Activated CD8-positive, alpha-beta T cell treated with anti-CD3 and anti-CD28 coated beads for 36 hours (primary cell): ENCODE data around the gene RABEP2. TPM values are rescaled to one million over a fixed set of nuclear protein-coding genes. Genes with fewer than 3 reads are reported as not detected.

Source experiments
- ATAC-seq: fragments of 200-7000 bp; cut with Tn5 transposase; one replicate; pipeline ENCODE4 v1.10.0; 2021; ENCODE audit warnings: mild to moderate bottlenecking, moderate library complexity
- CTCF ChIA-PET: fragments of 350-600 bp; sonication (Branson Sonifier 250); formaldehyde crosslinking; loops from one replicate; lab custom pipeline; 2021; ENCODE audit warnings: antibody characterized with exemption; lab: Charles Lee
- POLR2A ChIA-PET: fragments of 350-600 bp; sonication (Branson Sonifier 250); formaldehyde crosslinking; loops from one replicate; lab custom pipeline; 2021; ENCODE audit warnings: antibody characterized with exemption; lab: Charles Lee
- DNase-seq: peaks from one replicate; pipeline ENCODE4 v3.0.0-alpha.2; 2020
- H3K27ac Mint-ChIP-seq: one replicate; pipeline ENCODE4 v1.8.0; 2021; ENCODE audit warnings: mild to moderate bottlenecking, mixed read lengths
- H3K27me3 Mint-ChIP-seq: one replicate; pipeline ENCODE4 v1.8.0; 2021; ENCODE audit warnings: mixed read lengths
- H3K36me3 Mint-ChIP-seq: one replicate; pipeline ENCODE4 v1.8.0; 2021; ENCODE audit warnings: low read depth, mixed read lengths
- H3K4me1 Mint-ChIP-seq: one replicate; pipeline ENCODE4 v1.8.0; 2021; ENCODE audit warnings: low read depth, mixed read lengths
- H3K4me3 Mint-ChIP-seq: one replicate; pipeline ENCODE4 v1.8.0; 2021; ENCODE audit warnings: mild to moderate bottlenecking, moderate library complexity, mixed read lengths
- H3K9me3 Mint-ChIP-seq: one replicate; pipeline ENCODE4 v1.8.0; 2021; ENCODE audit warnings: mixed read lengths
- CTCF ChIP-seq: fragments of 200-600 bp; IDR thresholded peaks from one replicate; pipeline ENCODE4 v1.8.0; 2022; ENCODE audit warnings: antibody characterized with exemption, mild to moderate bottlenecking
- intact Hi-C: fragments of 100-400 bp; cut with micrococcal nuclease; formaldehyde crosslinking; loops from one replicate; pipeline ENCODE4 v1.10.0; 2022
- total RNA-seq, 2 experiments: library from RNA; stranded (reverse); gene quantifications; one replicate each; pipeline ENCODE4 v1.2.3, GENCODE V29; 2021

The RABEP2 gene
- total RNA-seq, 2 experiments from 2014 or later, result 13.1 to 14.0 TPM

GRCh38 chr16:28875134-28876018 is 49.7 kb downstream of the RABEP2 start:
- no peak for TF ChIP-seq CTCF
- no peak overlapping the region for H3K4me3 Mint-ChIP-seq
- ChIA-PET CTCF (interaction anchor here (0.7 to 8.8 kb wide), 8 partner anchors 11 to 72 kb away, joined by 3 to 49 read pairs (median 6); partner anchors contain the start of gene SH2B1), POLR2A (interaction anchor here (0.9 to 2.0 kb wide), 3 partner anchors 12 to 50 kb away, joined by 3 to 11 read pairs (median 4); partner anchors contain the start of gene SH2B1)
- H3K36me3 Mint-ChIP-seq, result peaks cover 6% of the 10 kb centered on the region
- H3K9me3 Mint-ChIP-seq, result no peaks in the 10 kb centered on the region
- intact Hi-C loops, result no loop called here
- no peak for DNase-seq
- no peak overlapping the region for H3K27ac Mint-ChIP-seq
- no peak for ATAC-seq
- H3K4me1 Mint-ChIP-seq, result peaks cover 14% of the 10 kb centered on the region
- H3K27me3 Mint-ChIP-seq, result no peaks in the 10 kb centered on the region

- no peak overlapping the region for H3K4me3 Mint-ChIP-seq
- no peak overlapping the region for H3K27ac Mint-ChIP-seq
- peaks cover 13% of the 10 kb centered on the region for H3K4me1 Mint-ChIP-seq
- DNase-seq (no peak), ATAC-seq (no peak)
- intact Hi-C loops, result loop anchor here (5.0 kb wide), 1 partner anchor 63 kb away; no protein-coding TSS in a partner anchor
- no peaks in the 10 kb centered on the region for H3K27me3 Mint-ChIP-seq
- ChIA-PET CTCF (interaction anchor here (1.0 to 8.8 kb wide), 9 partner anchors 11 to 146 kb away, joined by 3 to 49 read pairs (median 4); partner anchors contain the start of gene SH2B1), POLR2A (interaction anchor here (0.6 to 2.0 kb wide), 5 partner anchors 11 to 71 kb away, joined by 3 to 11 read pairs (median 4); partner anchors contain the start of genes ATXN2L and SH2B1)
- TF ChIP-seq CTCF, result no peak
- H3K9me3 Mint-ChIP-seq, result no peaks in the 10 kb centered on the region
- H3K36me3 Mint-ChIP-seq, result peaks cover 13% of the 10 kb centered on the region
These were observed 50.6 kb downstream of the RABEP2 start for GRCh38 chr16:28874406-28874805.

GRCh38 chr16:28873543-28874201 is 51.4 kb downstream of the RABEP2 start:
- H3K27me3 Mint-ChIP-seq, result no peaks in the 10 kb centered on the region
- no peaks in the 10 kb centered on the region for H3K9me3 Mint-ChIP-seq
- peaks cover 6% of the 10 kb centered on the region for H3K4me1 Mint-ChIP-seq
- ChIA-PET CTCF (interaction anchor here (0.9 to 8.8 kb wide), 11 partner anchors 10 to 147 kb away, joined by 3 to 49 read pairs (median 4); partner anchors contain the start of gene SH2B1), POLR2A (interaction anchor here (0.6 to 1.6 kb wide), 6 partner anchors 10 to 72 kb away, joined by 3 to 11 read pairs (median 3); partner anchors contain the start of genes ATXN2L and SH2B1)
- H3K4me3 Mint-ChIP-seq, result no peak overlapping the region
- H3K36me3 Mint-ChIP-seq, result peaks cover 13% of the 10 kb centered on the region
- intact Hi-C loops, result loop anchor here (5.0 kb wide), 1 partner anchor 64 kb away; no protein-coding TSS in a partner anchor
- peak; percentile 85 for TF ChIP-seq CTCF
- DNase-seq (peak; percentile 66), ATAC-seq (peak; percentile 94)
- no peak overlapping the region for H3K27ac Mint-ChIP-seq

GRCh38 chr16:28872952-28873351 is 52.1 kb downstream of the RABEP2 start:
- H3K9me3 Mint-ChIP-seq, result no peaks in the 10 kb centered on the region
- H3K4me3 Mint-ChIP-seq, result no peak overlapping the region
- TF ChIP-seq CTCF, result no peak
- H3K36me3 Mint-ChIP-seq, result peaks cover 13% of the 10 kb centered on the region
- intact Hi-C loops, result loop anchor here (5.0 kb wide), 1 partner anchor 64 kb away; no protein-coding TSS in a partner anchor
- H3K27me3 Mint-ChIP-seq, result no peaks in the 10 kb centered on the region
- ChIA-PET CTCF (interaction anchor here (0.9 to 8.8 kb wide), 8 partner anchors 10 to 81 kb away, joined by 3 to 49 read pairs (median 6); partner anchors contain the start of gene SH2B1), POLR2A (interaction anchor here (0.6 to 1.6 kb wide), 5 partner anchors 9 to 72 kb away, joined by 3 to 11 read pairs (median 3); partner anchors contain the start of gene SH2B1)
- H3K4me1 Mint-ChIP-seq, result peaks cover 2% of the 10 kb centered on the region
- no peak for ATAC-seq
- DNase-seq, result no peak
- H3K27ac Mint-ChIP-seq, result no peak overlapping the region
